Measurements from ENCODE around the gene ZNF384.

GRCh38 chr12:6662906-6663742, 26.1 kb downstream of the ZNF384 start, which contains the start of gene ING4:
- TF ChIP-seq, protein P1, sequence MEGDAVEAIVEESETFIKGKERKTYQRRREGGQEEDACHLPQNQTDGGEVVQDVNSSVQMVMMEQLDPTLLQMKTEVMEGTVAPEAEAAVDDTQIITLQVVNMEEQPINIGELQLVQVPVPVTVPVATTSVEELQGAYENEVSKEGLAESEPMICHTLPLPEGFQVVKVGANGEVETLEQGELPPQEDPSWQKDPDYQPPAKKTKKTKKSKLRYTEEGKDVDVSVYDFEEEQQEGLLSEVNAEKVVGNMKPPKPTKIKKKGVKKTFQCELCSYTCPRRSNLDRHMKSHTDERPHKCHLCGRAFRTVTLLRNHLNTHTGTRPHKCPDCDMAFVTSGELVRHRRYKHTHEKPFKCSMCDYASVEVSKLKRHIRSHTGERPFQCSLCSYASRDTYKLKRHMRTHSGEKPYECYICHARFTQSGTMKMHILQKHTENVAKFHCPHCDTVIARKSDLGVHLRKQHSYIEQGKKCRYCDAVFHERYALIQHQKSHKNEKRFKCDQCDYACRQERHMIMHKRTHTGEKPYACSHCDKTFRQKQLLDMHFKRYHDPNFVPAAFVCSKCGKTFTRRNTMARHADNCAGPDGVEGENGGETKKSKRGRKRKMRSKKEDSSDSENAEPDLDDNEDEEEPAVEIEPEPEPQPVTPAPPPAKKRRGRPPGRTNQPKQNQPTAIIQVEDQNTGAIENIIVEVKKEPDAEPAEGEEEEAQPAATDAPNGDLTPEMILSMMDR (tag by site-specific recombination; IDR thresholded peaks at IDR 0.05) = no peak
- TF ChIP-seq ZNF670 (tag by site-specific recombination; IDR thresholded peaks at IDR 0.05; ENCODE audit: low read depth) (no peak), ZNF510 (tag by site-specific recombination; IDR thresholded peaks at IDR 0.05; ENCODE audit: insufficient replicate concordance) (no peak), ZNF121 (tag by site-specific recombination; IDR thresholded peaks at IDR 0.05) (no peak)
- TF ChIP-seq, protein P2, sequence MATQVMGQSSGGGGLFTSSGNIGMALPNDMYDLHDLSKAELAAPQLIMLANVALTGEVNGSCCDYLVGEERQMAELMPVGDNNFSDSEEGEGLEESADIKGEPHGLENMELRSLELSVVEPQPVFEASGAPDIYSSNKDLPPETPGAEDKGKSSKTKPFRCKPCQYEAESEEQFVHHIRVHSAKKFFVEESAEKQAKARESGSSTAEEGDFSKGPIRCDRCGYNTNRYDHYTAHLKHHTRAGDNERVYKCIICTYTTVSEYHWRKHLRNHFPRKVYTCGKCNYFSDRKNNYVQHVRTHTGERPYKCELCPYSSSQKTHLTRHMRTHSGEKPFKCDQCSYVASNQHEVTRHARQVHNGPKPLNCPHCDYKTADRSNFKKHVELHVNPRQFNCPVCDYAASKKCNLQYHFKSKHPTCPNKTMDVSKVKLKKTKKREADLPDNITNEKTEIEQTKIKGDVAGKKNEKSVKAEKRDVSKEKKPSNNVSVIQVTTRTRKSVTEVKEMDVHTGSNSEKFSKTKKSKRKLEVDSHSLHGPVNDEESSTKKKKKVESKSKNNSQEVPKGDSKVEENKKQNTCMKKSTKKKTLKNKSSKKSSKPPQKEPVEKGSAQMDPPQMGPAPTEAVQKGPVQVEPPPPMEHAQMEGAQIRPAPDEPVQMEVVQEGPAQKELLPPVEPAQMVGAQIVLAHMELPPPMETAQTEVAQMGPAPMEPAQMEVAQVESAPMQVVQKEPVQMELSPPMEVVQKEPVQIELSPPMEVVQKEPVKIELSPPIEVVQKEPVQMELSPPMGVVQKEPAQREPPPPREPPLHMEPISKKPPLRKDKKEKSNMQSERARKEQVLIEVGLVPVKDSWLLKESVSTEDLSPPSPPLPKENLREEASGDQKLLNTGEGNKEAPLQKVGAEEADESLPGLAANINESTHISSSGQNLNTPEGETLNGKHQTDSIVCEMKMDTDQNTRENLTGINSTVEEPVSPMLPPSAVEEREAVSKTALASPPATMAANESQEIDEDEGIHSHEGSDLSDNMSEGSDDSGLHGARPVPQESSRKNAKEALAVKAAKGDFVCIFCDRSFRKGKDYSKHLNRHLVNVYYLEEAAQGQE (tag by site-specific recombination; IDR thresholded peaks at IDR 0.05) = no peak; the same call in 1 of the 2 replicates
